Suprapubic skin (tissue), 4 donors: ENCODE results near the gene RRP9. TPM values are rescaled to one million over a fixed set of nuclear protein-coding genes. Genes with fewer than 3 reads are reported as not detected.

ENCODE experiments used
- DNase-seq, 2 donors: peaks; one replicate each; pipeline ENCODE4 v3.0.0-alpha.2; 2019; ENCODE audit warnings: low spot score in 2 of 2
- H3K27ac ChIP-seq: fragments of 200-600 bp; sonication (generic); one replicate; pipeline ENCODE4 v1.5.1; 2019
- H3K27me3 ChIP-seq: fragments of 200-600 bp; sonication (generic); one replicate; pipeline ENCODE4 v1.5.1; 2019
- H3K36me3 ChIP-seq: fragments of 200-600 bp; sonication (generic); one replicate; pipeline ENCODE4 v1.5.1; 2019
- H3K4me1 ChIP-seq: fragments of 200-600 bp; sonication (generic); one replicate; pipeline ENCODE4 v1.5.1; 2019
- H3K4me3 ChIP-seq: fragments of 200-600 bp; sonication (generic); one replicate; pipeline ENCODE4 v1.5.1; 2019; ENCODE audit warnings: mild to moderate bottlenecking
- H3K9me3 ChIP-seq: fragments of 200-600 bp; sonication (generic); one replicate; pipeline ENCODE4 v1.5.1; 2019
- CTCF ChIP-seq, 2 donors: fragments of 200-600 bp in 1 of 2; fragments of 450-650 bp in 1 of 2; sonication (generic) in 1 of 2; IDR thresholded peaks; one replicate each; pipeline ENCODE4 v1.5.1; 2016 to 2019; ENCODE audit warnings: antibody characterized with exemption in 2 of 2, mild to moderate bottlenecking in 1 of 2, moderate library complexity in 1 of 2
- EP300 ChIP-seq: sonication (generic); formaldehyde crosslinking; IDR thresholded peaks from one replicate; pipeline ENCODE4 v1.6.1; 2017; ENCODE audit warnings: antibody characterized with exemption
- POLR2A ChIP-seq, 2 donors: fragments of 450-650 bp; IDR thresholded peaks; one replicate each; pipeline ENCODE4 v1.6.1; 2017; ENCODE audit warnings: antibody characterized with exemption in 2 of 2, mild to moderate bottlenecking in 2 of 2, moderate library complexity in 2 of 2
- POLR2AphosphoS5 ChIP-seq, 3 donors: sonication (generic); formaldehyde crosslinking; IDR thresholded peaks; one replicate each; pipeline ENCODE4 v1.6.1; 2017; ENCODE audit warnings: antibody characterized with exemption in 3 of 3
- whole genome bisulfite sequencing: methylation state at CpG from one replicate; pipeline ENCODE4 v1.1.5; 2018; 5-methylcytosine and 5-hydroxymethylcytosine counted together
- total RNA-seq, 4 donors: library from RNA; depleted of rRNA; stranded (reverse); fragments of >200 nt; gene quantifications; one replicate each; pipeline ENCODE4 v1.1.0, GENCODE V29; 2016

Gene RRP9
- total RNA-seq, 4 donors from 2014 or later: 13.4 to 16.7 (median 14.8) TPM

- no peak for DNase-seq
- no peak overlapping the region for H3K4me3 ChIP-seq
- H3K27ac ChIP-seq: no peak overlapping the region
- no peaks in the 10 kb centered on the region for H3K27me3 ChIP-seq
- no peak for TF ChIP-seq POLR2A (IDR thresholded peaks at IDR 0.05)
- TF ChIP-seq POLR2AphosphoS5 (IDR thresholded peaks at IDR 0.05): no peak
- no peak for TF ChIP-seq EP300
- no peak for TF ChIP-seq CTCF (IDR thresholded peaks at IDR 0.05)
- no peaks in the 10 kb centered on the region for H3K9me3 ChIP-seq
- H3K36me3 ChIP-seq: peaks cover 13% of the 10 kb centered on the region
- no CpG with 5 or more reads among the region's 4 CpGs for WGBS
- H3K4me1 ChIP-seq: peaks cover 38% of the 10 kb centered on the region
Observed at GRCh38 chr3:51964521-51964920, 22.8 kb upstream of the RRP9 start.

- DNase-seq: no peak
- 64% methylated on average over 9 of the region's 12 CpGs for WGBS
- no peaks in the 10 kb centered on the region for H3K27me3 ChIP-seq
- H3K36me3 ChIP-seq: peaks cover 19% of the 10 kb centered on the region
- TF ChIP-seq POLR2AphosphoS5 (IDR thresholded peaks at IDR 0.05): no peak
- TF ChIP-seq POLR2A (IDR thresholded peaks at IDR 0.05): no peak
- TF ChIP-seq EP300: no peak
- no peak for TF ChIP-seq CTCF (IDR thresholded peaks at IDR 0.05)
- H3K4me3 ChIP-seq: no peak overlapping the region
- no peak overlapping the region for H3K27ac ChIP-seq
- peaks cover 33% of the 10 kb centered on the region for H3K4me1 ChIP-seq
- no peaks in the 10 kb centered on the region for H3K9me3 ChIP-seq
Observed at GRCh38 chr3:51963951-51964451, 22.3 kb upstream of the RRP9 start.

GRCh38 chr3:51962854-51963530 is 21.3 kb upstream of the RRP9 start:
- no peak for DNase-seq
- Histone ChIP-seq H3K27ac (no peak overlapping the region), H3K4me1 (peaks cover 23% of the 10 kb centered on the region), H3K27me3 (no peaks in the 10 kb centered on the region), H3K4me3 (no peak overlapping the region), H3K9me3 (no peaks in the 10 kb centered on the region), H3K36me3 (peaks cover 29% of the 10 kb centered on the region)
- no peak for TF ChIP-seq CTCF (IDR thresholded peaks at IDR 0.05)
- TF ChIP-seq POLR2AphosphoS5 (IDR thresholded peaks at IDR 0.05): no peak
- TF ChIP-seq POLR2A (IDR thresholded peaks at IDR 0.05): no peak
- no peak for TF ChIP-seq EP300
- WGBS: 65% methylated on average over 2 of the region's 6 CpGs

- H3K36me3 ChIP-seq: peaks cover 35% of the 10 kb centered on the region
- 70% methylated on average over 8 of the region's 9 CpGs for WGBS
- no peak overlapping the region for H3K27ac ChIP-seq
- no peaks in the 10 kb centered on the region for H3K9me3 ChIP-seq
- no peak overlapping the region for H3K4me3 ChIP-seq
- H3K4me1 ChIP-seq: peaks cover 17% of the 10 kb centered on the region
- no peak for DNase-seq
- no peak for TF ChIP-seq POLR2AphosphoS5 (IDR thresholded peaks at IDR 0.05)
- no peak for TF ChIP-seq EP300
- no peak for TF ChIP-seq CTCF (IDR thresholded peaks at IDR 0.05)
- no peak for TF ChIP-seq POLR2A (IDR thresholded peaks at IDR 0.05)
- H3K27me3 ChIP-seq: no peaks in the 10 kb centered on the region
Observed at GRCh38 chr3:51961602-51962569, 20.2 kb upstream of the RRP9 start.

GRCh38 chr3:51961011-51961410 is 19.3 kb upstream of the RRP9 start:
- no peak overlapping the region for H3K4me3 ChIP-seq
- H3K27me3 ChIP-seq: no peaks in the 10 kb centered on the region
- H3K36me3 ChIP-seq: peaks cover 35% of the 10 kb centered on the region
- TF ChIP-seq POLR2A (IDR thresholded peaks at IDR 0.05) (no peak), POLR2AphosphoS5 (IDR thresholded peaks at IDR 0.05) (no peak), EP300 (no peak), CTCF (IDR thresholded peaks at IDR 0.05) (no peak)
- no peak for DNase-seq
- no peaks in the 10 kb centered on the region for H3K9me3 ChIP-seq
- no peak overlapping the region for H3K27ac ChIP-seq
- 93% methylated on average over 13 of the region's 18 CpGs for WGBS
- peaks cover 17% of the 10 kb centered on the region for H3K4me1 ChIP-seq
